HG03342 (cell line): ENCODE measurements around the gene MUC6.
"Not testable (repeated sequence)": the region's sequence is repeated elsewhere in the genome, so short reads cannot be mapped to it uniquely, and the experiment has no call there.

Experiments used
- ATAC-seq: cut with Tn5 transposase; IDR thresholded peaks from one replicate; pipeline ENCODE4 v1.9.1; 2021; ENCODE audit warnings: mild to moderate bottlenecking, moderate library complexity; ENCODE audit not compliant: unreplicated experiment

Gene MUC6

GRCh38 chr11:991034-991433 lies 45.5 kb downstream of the MUC6 start:
- no peak for ATAC-seq

- no peak for ATAC-seq
Observed at GRCh38 chr11:990101-990500, 46.4 kb downstream of the MUC6 start.

- no peak for ATAC-seq
Observed at GRCh38 chr11:987671-988070, 48.8 kb downstream of the MUC6 start.

GRCh38 chr11:986952-987305 lies 49.6 kb downstream of the MUC6 start:
- no peak for ATAC-seq

- ATAC-seq, result no peak
Observed at GRCh38 chr11:986270-986951, 50.1 kb downstream of the MUC6 start.

GRCh38 chr11:985848-986247 lies 50.7 kb downstream of the MUC6 start:
- ATAC-seq, result no peak

- ATAC-seq, result no peak
Observed at GRCh38 chr11:985406-985805, 51.1 kb downstream of the MUC6 start.

- no peak for ATAC-seq
Observed at GRCh38 chr11:984546-984945, 52.0 kb downstream of the MUC6 start.

- ATAC-seq, result no peak
Observed at GRCh38 chr11:981764-982163, 54.8 kb downstream of the MUC6 start.

- no peak for ATAC-seq
Observed at GRCh38 chr11:980438-981357, 55.8 kb downstream of the MUC6 start.

- no peak for ATAC-seq
Observed at GRCh38 chr11:978781-979180, 57.7 kb downstream of the MUC6 start.

GRCh38 chr11:977830-978720 lies 58.4 kb downstream of the MUC6 start:
- no peak for ATAC-seq

- ATAC-seq, result no peak
Observed at GRCh38 chr11:976431-977160, 59.9 kb downstream of the MUC6 start.

- no peak for ATAC-seq
Observed at GRCh38 chr11:975827-976226, 60.7 kb downstream of the MUC6 start.

GRCh38 chr11:975376-975775 lies 61.1 kb downstream of the MUC6 start:
- ATAC-seq, result not testable (repeated sequence)

GRCh38 chr11:973237-973636 lies 63.3 kb downstream of the MUC6 start:
- no peak for ATAC-seq

- no peak for ATAC-seq
Observed at GRCh38 chr11:972523-973211, 63.9 kb downstream of the MUC6 start.

GRCh38 chr11:971731-972365 lies 64.7 kb downstream of the MUC6 start:
- ATAC-seq, result no peak

GRCh38 chr11:971092-971690 lies 65.3 kb downstream of the MUC6 start:
- ATAC-seq, result no peak
